Brain microvascular endothelial cell (primary cell): ENCODE data around the gene YAF2.

Experiments used
- DNase-seq: peaks from one replicate; pipeline ENCODE4 v3.0.0-alpha.2; 2020
- H3K27ac ChIP-seq: fragments of 250-450 bp; sonication (Bioruptor Pico); 2 replicates; pipeline ENCODE4 v1.5.1; 2020; ENCODE audit warnings: mild to moderate bottlenecking, moderate library complexity
- H3K27me3 ChIP-seq: fragments of 250-450 bp; sonication (Bioruptor Pico); replicated peaks from 2 replicates; pipeline ENCODE4 v1.5.1; 2020; ENCODE audit warnings: mild to moderate bottlenecking
- H3K36me3 ChIP-seq: fragments of 250-450 bp; sonication (Bioruptor Pico); replicated peaks from 2 replicates; pipeline ENCODE4 v1.5.1; 2020; ENCODE audit warnings: mild to moderate bottlenecking
- H3K4me3 ChIP-seq: 2 replicates; pipeline ENCODE4 v1.5.1; 2011; ENCODE audit warnings: low read depth, mild to moderate bottlenecking, control low read depth, low read length, moderate library complexity
- in situ Hi-C: cut with HindIII; loops from 2 replicates; pipeline ENCODE4 v1.10.0; 2017; ENCODE audit warnings: low sequenced_read_pairs, low pct_ligation_motif_present
- TF ChIP-seq, protein P1 (sequence below): IDR thresholded peaks from 2 replicates; pipeline ENCODE4 v1.5.1; 2011; ENCODE audit warnings: low read depth, mild to moderate bottlenecking, moderate library complexity, low read length, control low read depth, inconsistent platforms; ENCODE audit errors: missing control alignments

YAF2 gene

DNA sequence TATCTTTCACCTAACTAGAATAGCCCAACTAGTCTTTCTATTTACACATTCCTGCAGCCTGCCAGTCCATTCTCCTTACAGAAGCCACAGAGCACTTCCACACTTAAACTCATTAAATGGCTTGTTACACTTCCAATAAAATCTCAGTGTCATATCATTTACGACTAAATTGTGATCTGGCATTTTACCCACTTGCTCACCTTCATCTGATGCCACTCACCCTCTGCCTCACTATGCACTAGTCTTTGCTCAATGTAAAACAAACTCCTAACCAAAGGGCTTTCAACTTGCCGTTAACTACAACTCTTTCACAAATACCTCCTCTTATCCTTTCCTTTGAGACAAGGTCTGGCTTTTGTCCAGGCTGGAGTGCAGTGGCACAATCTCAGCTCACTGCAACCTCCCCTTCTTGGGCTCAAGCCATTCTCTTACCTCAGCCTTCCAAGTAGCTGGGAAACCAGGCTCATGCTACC is 24.1 kb downstream of the YAF2 start:
- H3K4me3 ChIP-seq: no peak overlapping the region
- TF ChIP-seq, protein P1, sequence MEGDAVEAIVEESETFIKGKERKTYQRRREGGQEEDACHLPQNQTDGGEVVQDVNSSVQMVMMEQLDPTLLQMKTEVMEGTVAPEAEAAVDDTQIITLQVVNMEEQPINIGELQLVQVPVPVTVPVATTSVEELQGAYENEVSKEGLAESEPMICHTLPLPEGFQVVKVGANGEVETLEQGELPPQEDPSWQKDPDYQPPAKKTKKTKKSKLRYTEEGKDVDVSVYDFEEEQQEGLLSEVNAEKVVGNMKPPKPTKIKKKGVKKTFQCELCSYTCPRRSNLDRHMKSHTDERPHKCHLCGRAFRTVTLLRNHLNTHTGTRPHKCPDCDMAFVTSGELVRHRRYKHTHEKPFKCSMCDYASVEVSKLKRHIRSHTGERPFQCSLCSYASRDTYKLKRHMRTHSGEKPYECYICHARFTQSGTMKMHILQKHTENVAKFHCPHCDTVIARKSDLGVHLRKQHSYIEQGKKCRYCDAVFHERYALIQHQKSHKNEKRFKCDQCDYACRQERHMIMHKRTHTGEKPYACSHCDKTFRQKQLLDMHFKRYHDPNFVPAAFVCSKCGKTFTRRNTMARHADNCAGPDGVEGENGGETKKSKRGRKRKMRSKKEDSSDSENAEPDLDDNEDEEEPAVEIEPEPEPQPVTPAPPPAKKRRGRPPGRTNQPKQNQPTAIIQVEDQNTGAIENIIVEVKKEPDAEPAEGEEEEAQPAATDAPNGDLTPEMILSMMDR: no peak

DNA sequence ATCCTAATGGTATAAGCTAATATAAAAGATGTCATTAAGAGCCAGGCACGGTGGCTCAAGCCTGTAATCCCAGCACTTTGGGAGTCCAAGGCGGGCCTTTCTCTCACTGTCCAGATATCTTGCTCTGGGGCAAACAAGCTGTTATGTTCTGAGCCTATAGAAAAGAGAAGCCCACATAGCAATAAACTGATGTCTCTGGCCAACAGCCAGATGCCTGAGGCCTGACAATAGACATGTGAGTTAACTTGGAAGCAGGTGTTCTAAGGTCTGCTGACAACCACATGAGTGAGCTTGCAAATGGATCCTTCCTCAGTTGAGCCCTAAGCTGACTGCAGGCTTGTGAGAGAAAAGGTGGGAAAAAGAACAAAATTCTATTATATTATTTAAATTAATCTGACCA is 25.0 kb downstream of the YAF2 start:
- DNase-seq: peak; percentile 6
- Histone ChIP-seq H3K27me3 (no peaks in the 10 kb centered on the region), H3K27ac (no peak overlapping the region), H3K4me3 (no peak overlapping the region), H3K36me3 (peaks cover 3% of the 10 kb centered on the region)
- TF ChIP-seq, protein P1: no peak
- in situ Hi-C loops: no loop called here

More for the DNA sequence above, 24.1 kb downstream of the YAF2 start:
- H3K27ac ChIP-seq: no peak overlapping the region
- no peaks in the 10 kb centered on the region for H3K27me3 ChIP-seq
- DNase-seq: peak; percentile 10
- in situ Hi-C loops: no loop called here
- no peaks in the 10 kb centered on the region for H3K36me3 ChIP-seq

- H3K4me3 ChIP-seq: no peak overlapping the region
- peaks cover 3% of the 10 kb centered on the region for H3K36me3 ChIP-seq
- no peak for DNase-seq
- no peaks in the 10 kb centered on the region for H3K27me3 ChIP-seq
- H3K27ac ChIP-seq: no peak overlapping the region
- TF ChIP-seq, protein P1: no peak
- in situ Hi-C loops: no loop called here
These were observed 29.5 kb downstream of the YAF2 start for GRCh38 chr12:42208574-42208973.

DNA sequence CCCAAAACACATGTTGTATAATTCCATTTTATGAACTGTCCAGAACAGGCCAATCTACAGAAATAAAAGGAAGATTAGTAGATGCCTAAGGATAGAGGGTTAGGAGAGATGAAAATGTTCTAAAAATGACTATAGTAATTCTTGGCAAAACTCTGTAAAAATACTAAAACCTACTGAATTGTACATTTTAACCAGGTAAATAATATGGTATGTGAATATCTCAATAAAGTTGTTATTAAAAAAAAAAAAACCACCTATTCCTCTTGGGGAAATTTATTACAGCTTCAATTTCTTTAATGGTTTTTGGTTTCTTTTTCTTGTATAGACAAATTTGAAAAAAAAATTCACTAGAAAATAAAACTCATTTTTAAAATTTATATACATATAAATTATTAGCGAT is 33.2 kb downstream of the YAF2 start:
- in situ Hi-C loops: no loop called here
- Histone ChIP-seq H3K36me3 (peaks cover 3% of the 10 kb centered on the region), H3K4me3 (no peak overlapping the region)

GRCh38 chr12:42204362-42204761 is 33.7 kb downstream of the YAF2 start:
- H3K36me3 ChIP-seq: peaks cover 3% of the 10 kb centered on the region
- TF ChIP-seq, protein P1: no peak

More for the DNA sequence above, 33.2 kb downstream of the YAF2 start:
- Histone ChIP-seq H3K27me3 (no peaks in the 10 kb centered on the region), H3K27ac (no peak overlapping the region)
- TF ChIP-seq, protein P1: no peak
- no peak for DNase-seq

GRCh38 chr12:42201063-42201462 is 37.0 kb downstream of the YAF2 start:
- no peaks in the 10 kb centered on the region for H3K27me3 ChIP-seq
- in situ Hi-C loops: no loop called here
- no peak overlapping the region for H3K27ac ChIP-seq
- DNase-seq: no peak
- H3K36me3 ChIP-seq: peaks cover 2% of the 10 kb centered on the region
- TF ChIP-seq, protein P1: no peak
- no peak overlapping the region for H3K4me3 ChIP-seq

More at GRCh38 chr12:42204362-42204761, 33.7 kb downstream of the YAF2 start:
- in situ Hi-C loops: no loop called here
- no peak for DNase-seq
- Histone ChIP-seq H3K4me3 (no peak overlapping the region), H3K27ac (no peak overlapping the region), H3K27me3 (no peaks in the 10 kb centered on the region)
